ENCODE data around the gene TMTC3.

DNA sequence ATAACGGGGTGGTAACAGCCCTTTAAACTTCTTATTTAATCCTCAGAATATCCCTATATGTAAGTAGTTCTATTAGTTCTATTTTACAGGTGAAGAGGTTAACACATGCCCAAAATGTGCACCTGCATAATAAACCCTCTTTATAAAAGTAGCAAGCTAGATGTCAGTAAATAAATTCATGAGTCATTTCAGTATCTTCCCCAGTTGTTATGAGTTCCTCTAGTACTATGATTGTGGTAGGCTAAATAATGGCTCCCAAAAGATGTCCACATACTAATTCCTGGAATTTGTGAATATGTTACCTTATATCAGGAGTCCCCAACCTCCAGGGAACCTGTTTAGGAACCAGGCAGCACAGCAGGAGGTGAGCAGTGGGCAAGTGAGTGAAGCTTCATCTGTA is 106.5 kb downstream of the TMTC3 start:
- TF ChIP-seq, protein P1, sequence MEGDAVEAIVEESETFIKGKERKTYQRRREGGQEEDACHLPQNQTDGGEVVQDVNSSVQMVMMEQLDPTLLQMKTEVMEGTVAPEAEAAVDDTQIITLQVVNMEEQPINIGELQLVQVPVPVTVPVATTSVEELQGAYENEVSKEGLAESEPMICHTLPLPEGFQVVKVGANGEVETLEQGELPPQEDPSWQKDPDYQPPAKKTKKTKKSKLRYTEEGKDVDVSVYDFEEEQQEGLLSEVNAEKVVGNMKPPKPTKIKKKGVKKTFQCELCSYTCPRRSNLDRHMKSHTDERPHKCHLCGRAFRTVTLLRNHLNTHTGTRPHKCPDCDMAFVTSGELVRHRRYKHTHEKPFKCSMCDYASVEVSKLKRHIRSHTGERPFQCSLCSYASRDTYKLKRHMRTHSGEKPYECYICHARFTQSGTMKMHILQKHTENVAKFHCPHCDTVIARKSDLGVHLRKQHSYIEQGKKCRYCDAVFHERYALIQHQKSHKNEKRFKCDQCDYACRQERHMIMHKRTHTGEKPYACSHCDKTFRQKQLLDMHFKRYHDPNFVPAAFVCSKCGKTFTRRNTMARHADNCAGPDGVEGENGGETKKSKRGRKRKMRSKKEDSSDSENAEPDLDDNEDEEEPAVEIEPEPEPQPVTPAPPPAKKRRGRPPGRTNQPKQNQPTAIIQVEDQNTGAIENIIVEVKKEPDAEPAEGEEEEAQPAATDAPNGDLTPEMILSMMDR (IDR thresholded peaks at IDR 0.05; ENCODE audit: low read depth, low read length, missing input control) = no peak
- TF ChIP-seq, protein P2, sequence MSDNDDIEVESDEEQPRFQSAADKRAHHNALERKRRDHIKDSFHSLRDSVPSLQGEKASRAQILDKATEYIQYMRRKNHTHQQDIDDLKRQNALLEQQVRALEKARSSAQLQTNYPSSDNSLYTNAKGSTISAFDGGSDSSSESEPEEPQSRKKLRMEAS (IDR thresholded peaks at IDR 0.05) = no peak
- TF ChIP-seq, protein P3, sequence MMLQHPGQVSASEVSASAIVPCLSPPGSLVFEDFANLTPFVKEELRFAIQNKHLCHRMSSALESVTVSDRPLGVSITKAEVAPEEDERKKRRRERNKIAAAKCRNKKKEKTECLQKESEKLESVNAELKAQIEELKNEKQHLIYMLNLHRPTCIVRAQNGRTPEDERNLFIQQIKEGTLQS (IDR thresholded peaks at IDR 0.05) = no peak
- TF ChIP-seq, protein P4, sequence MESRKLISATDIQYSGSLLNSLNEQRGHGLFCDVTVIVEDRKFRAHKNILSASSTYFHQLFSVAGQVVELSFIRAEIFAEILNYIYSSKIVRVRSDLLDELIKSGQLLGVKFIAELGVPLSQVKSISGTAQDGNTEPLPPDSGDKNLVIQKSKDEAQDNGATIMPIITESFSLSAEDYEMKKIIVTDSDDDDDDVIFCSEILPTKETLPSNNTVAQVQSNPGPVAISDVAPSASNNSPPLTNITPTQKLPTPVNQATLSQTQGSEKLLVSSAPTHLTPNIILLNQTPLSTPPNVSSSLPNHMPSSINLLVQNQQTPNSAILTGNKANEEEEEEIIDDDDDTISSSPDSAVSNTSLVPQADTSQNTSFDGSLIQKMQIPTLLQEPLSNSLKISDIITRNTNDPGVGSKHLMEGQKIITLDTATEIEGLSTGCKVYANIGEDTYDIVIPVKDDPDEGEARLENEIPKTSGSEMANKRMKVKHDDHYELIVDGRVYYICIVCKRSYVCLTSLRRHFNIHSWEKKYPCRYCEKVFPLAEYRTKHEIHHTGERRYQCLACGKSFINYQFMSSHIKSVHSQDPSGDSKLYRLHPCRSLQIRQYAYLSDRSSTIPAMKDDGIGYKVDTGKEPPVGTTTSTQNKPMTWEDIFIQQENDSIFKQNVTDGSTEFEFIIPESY (IDR thresholded peaks at IDR 0.05) = no peak
- no peak for TF ChIP-seq EGR1 (IDR thresholded peaks at IDR 0.05; ENCODE audit: low read depth in 2 of 2)
- TF ChIP-seq JUND (IDR thresholded peaks at IDR 0.05) = no peak
- TF ChIP-seq, protein P5, sequence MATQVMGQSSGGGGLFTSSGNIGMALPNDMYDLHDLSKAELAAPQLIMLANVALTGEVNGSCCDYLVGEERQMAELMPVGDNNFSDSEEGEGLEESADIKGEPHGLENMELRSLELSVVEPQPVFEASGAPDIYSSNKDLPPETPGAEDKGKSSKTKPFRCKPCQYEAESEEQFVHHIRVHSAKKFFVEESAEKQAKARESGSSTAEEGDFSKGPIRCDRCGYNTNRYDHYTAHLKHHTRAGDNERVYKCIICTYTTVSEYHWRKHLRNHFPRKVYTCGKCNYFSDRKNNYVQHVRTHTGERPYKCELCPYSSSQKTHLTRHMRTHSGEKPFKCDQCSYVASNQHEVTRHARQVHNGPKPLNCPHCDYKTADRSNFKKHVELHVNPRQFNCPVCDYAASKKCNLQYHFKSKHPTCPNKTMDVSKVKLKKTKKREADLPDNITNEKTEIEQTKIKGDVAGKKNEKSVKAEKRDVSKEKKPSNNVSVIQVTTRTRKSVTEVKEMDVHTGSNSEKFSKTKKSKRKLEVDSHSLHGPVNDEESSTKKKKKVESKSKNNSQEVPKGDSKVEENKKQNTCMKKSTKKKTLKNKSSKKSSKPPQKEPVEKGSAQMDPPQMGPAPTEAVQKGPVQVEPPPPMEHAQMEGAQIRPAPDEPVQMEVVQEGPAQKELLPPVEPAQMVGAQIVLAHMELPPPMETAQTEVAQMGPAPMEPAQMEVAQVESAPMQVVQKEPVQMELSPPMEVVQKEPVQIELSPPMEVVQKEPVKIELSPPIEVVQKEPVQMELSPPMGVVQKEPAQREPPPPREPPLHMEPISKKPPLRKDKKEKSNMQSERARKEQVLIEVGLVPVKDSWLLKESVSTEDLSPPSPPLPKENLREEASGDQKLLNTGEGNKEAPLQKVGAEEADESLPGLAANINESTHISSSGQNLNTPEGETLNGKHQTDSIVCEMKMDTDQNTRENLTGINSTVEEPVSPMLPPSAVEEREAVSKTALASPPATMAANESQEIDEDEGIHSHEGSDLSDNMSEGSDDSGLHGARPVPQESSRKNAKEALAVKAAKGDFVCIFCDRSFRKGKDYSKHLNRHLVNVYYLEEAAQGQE (IDR thresholded peaks at IDR 0.05) = no peak
- TF ChIP-seq TAF1 (conservative IDR thresholded peaks at IDR 0.05) = no peak
- no peak for TF ChIP-seq RAD21 (IDR thresholded peaks at IDR 0.05)
- no peak for TF ChIP-seq FOXA1 (IDR thresholded peaks at IDR 0.05)
- no peak for TF ChIP-seq GABPA (IDR thresholded peaks at IDR 0.05 in 1 of 2, conservative IDR thresholded peaks at IDR 0.05 in 1 of 2)
- no peak for TF ChIP-seq YY1 (IDR thresholded peaks at IDR 0.05)

Data from liver (tissue), 3 donors.